ENCODE data around the gene GPR6. TPM values are rescaled to one million over a fixed set of nuclear protein-coding genes. Genes with fewer than 3 reads are reported as not detected.

GPR6 gene
- total RNA-seq, 1 experiment from 2014 or later, result not detected

- TF ChIP-seq EZH2 (IDR thresholded peaks at IDR 0.05; ENCODE audit: low read depth) (no peak), CTCF (conservative IDR thresholded peaks at IDR 0.05) (no peak)
- Histone ChIP-seq H3K4me2 (peak overlapping the region; percentile 53), H3K9me3 (ENCODE audit: insufficient read depth, low read depth) (peaks cover 3% of the 10 kb centered on the region; the same call in 1 of the 2 replicates), H3F3A (ENCODE audit: insufficient read depth, low read depth) (peaks cover 28% of the 10 kb centered on the region; the same call in 1 of the 2 replicates), H3K27ac (peak overlapping the region; percentile 69), H2AFZ (no peak overlapping the region), H3K4me3 (no peak overlapping the region), H3K27me3 (ENCODE audit: insufficient read depth, low read depth) (no peaks in the 10 kb centered on the region), H4K20me1 (ENCODE audit: insufficient read depth) (no peaks in the 10 kb centered on the region), H3K4me1 (replicated peaks; ENCODE audit: insufficient read depth) (peaks cover 47% of the 10 kb centered on the region), H3K79me2 (ENCODE audit: low read depth) (no peaks in the 10 kb centered on the region), H3K36me3 (ENCODE audit: low read depth) (no peaks in the 10 kb centered on the region), H3K9me2 (ENCODE audit: insufficient read depth) (no peaks in the 10 kb centered on the region)
- intact Hi-C loops (cut with micrococcal nuclease; ENCODE audit: unreplicated experiment), result loop anchor here (5.0 kb wide), 1 partner anchor 69 kb away; no protein-coding TSS in a partner anchor
- CTCF ChIA-PET, result interaction anchor here (0.6 to 1.2 kb wide), 3 partner anchors 78 to 138 kb away, joined by 3 to 17 read pairs (median 5); no protein-coding TSS in a partner anchor
- DNase-seq, result peak; percentile 55 to 90
- POLR2A ChIA-PET (ENCODE audit: unreplicated experiment), result no interaction called here
- no TSS peak for BruUV-seq (replicated peaks)
Observed at GRCh38 chr6:109961611-109962041, 16.5 kb upstream of the GPR6 start.

DNA sequence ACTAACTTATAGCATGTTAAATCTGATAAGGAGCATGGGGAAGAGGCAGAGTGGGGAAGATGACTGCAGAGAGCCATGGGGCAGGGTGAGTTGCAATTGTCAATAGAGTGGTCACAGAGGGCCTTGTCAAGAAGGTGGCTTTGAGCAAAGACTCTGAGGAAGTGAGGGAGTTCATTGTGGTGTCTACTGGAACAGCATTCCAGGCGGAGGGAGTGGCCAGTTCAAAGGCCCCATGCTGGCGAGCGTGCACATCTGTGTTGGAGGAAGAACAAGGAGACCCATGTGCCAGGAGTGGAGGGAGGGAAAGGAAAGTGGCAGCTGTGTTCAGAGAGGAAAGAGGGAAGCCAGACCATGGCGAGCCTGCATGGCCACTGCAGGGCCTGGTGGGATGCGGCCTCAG is 15.8 kb upstream of the GPR6 start:
- ChIA-PET CTCF (no interaction called here), POLR2A (ENCODE audit: unreplicated experiment) (no interaction called here)
- H3K9me2 ChIP-seq (ENCODE audit: insufficient read depth), result no peaks in the 10 kb centered on the region
- H3K4me2 ChIP-seq, result peak overlapping the region; percentile 53
- no peak overlapping the region for H2AFZ ChIP-seq
- H3K9me3 ChIP-seq (ENCODE audit: insufficient read depth, low read depth), result peaks cover 3% of the 10 kb centered on the region; the same call in 1 of the 2 replicates
- no peak overlapping the region for H3K4me3 ChIP-seq
- no peaks in the 10 kb centered on the region for H3K36me3 ChIP-seq (ENCODE audit: low read depth)
- intact Hi-C loops (cut with micrococcal nuclease; ENCODE audit: unreplicated experiment), result loop anchor here (5.0 kb wide), 1 partner anchor 70 kb away; no protein-coding TSS in a partner anchor
- no peaks in the 10 kb centered on the region for H3K27me3 ChIP-seq (ENCODE audit: insufficient read depth, low read depth)
- peaks cover 47% of the 10 kb centered on the region for H3K4me1 ChIP-seq (replicated peaks; ENCODE audit: insufficient read depth)
- H3K79me2 ChIP-seq (ENCODE audit: low read depth), result no peaks in the 10 kb centered on the region
- BruUV-seq (replicated peaks), result no TSS peak
- H4K20me1 ChIP-seq (ENCODE audit: insufficient read depth), result no peaks in the 10 kb centered on the region
- TF ChIP-seq CTCF (conservative IDR thresholded peaks at IDR 0.05) (no peak), EZH2 (IDR thresholded peaks at IDR 0.05; ENCODE audit: low read depth) (no peak)
- H3K27ac ChIP-seq, result peak overlapping the region; percentile 69
- peaks cover 28% of the 10 kb centered on the region; the same call in 1 of the 2 replicates for H3F3A ChIP-seq (ENCODE audit: insufficient read depth, low read depth)
- DNase-seq, result peak in 1 of 2 experiments; percentile 4

- Histone ChIP-seq H4K20me1 (ENCODE audit: insufficient read depth) (no peaks in the 10 kb centered on the region), H3K9me3 (ENCODE audit: insufficient read depth, low read depth) (peaks cover 3% of the 10 kb centered on the region; the same call in 1 of the 2 replicates), H3F3A (ENCODE audit: insufficient read depth, low read depth) (peaks cover 28% of the 10 kb centered on the region; the same call in 1 of the 2 replicates), H3K4me3 (no peak overlapping the region), H3K9me2 (ENCODE audit: insufficient read depth) (no peaks in the 10 kb centered on the region), H2AFZ (no peak overlapping the region), H3K27me3 (ENCODE audit: insufficient read depth, low read depth) (no peaks in the 10 kb centered on the region), H3K4me1 (replicated peaks; ENCODE audit: insufficient read depth) (peaks cover 47% of the 10 kb centered on the region), H3K36me3 (ENCODE audit: low read depth) (no peaks in the 10 kb centered on the region), H3K79me2 (ENCODE audit: low read depth) (no peaks in the 10 kb centered on the region), H3K4me2 (no peak overlapping the region), H3K27ac (no peak overlapping the region)
- TF ChIP-seq EZH2 (IDR thresholded peaks at IDR 0.05; ENCODE audit: low read depth), result no peak
- no peak for TF ChIP-seq CTCF (conservative IDR thresholded peaks at IDR 0.05)
- BruUV-seq (replicated peaks), result no TSS peak
- no peak for DNase-seq
- intact Hi-C loops (cut with micrococcal nuclease; ENCODE audit: unreplicated experiment), result loop anchor here (5.0 kb wide), 1 partner anchor 71 kb away; no protein-coding TSS in a partner anchor
- ChIA-PET POLR2A (ENCODE audit: unreplicated experiment) (interaction anchor here (0.8 kb wide), 1 partner anchor 144 kb away, joined by 3 read pairs; no protein-coding TSS in a partner anchor), CTCF (no interaction called here)
Observed at GRCh38 chr6:109963598-109964170, 14.4 kb upstream of the GPR6 start.
